ENCODE measurements around the gene FRMD3. TPM values are rescaled to one million over a fixed set of nuclear protein-coding genes. Genes with fewer than 3 reads are reported as not detected.

FRMD3 gene
- total and polyA plus RNA-seq, 4 donors = 0.16 to 0.75 (median 0.48) TPM

GRCh38 chr9:83198371-83198770, 339.8 kb downstream of the FRMD3 start (continued):
- no peak for TF ChIP-seq REST (IDR thresholded peaks at IDR 0.05)

GRCh38 chr9:83197591-83197990, 340.6 kb downstream of the FRMD3 start:
- H3K9me3 ChIP-seq (ENCODE audit: control insufficient read depth in 4 of 4, low read length in 3 of 4) = no peaks in the 10 kb centered on the region
- H3K36me3 ChIP-seq (ENCODE audit: control insufficient read depth in 4 of 4, insufficient read depth in 3 of 4, low read depth in 1 of 4, low read length in 3 of 4) = no peaks in the 10 kb centered on the region
- no peaks in the 10 kb centered on the region for H3K4me1 ChIP-seq (ENCODE audit: control insufficient read depth in 4 of 4, insufficient read depth in 4 of 4, low read length in 3 of 4)
- no peak for DNase-seq (ENCODE audit: low spot score)
- H3K4me3 ChIP-seq (ENCODE audit: low read depth in 1 of 3, low read length in 3 of 3) = no peak overlapping the region
- peaks cover 0 to 4% (median 0%) of the 10 kb centered on the region in 4 donors for H3K27me3 ChIP-seq (ENCODE audit: control insufficient read depth in 4 of 4, insufficient read depth in 4 of 4, low read length in 3 of 4)
- TF ChIP-seq GABPA (IDR thresholded peaks at IDR 0.05 in 1 of 2, conservative IDR thresholded peaks at IDR 0.05 in 1 of 2) (no peak), CTCF (IDR thresholded peaks at IDR 0.05; ENCODE audit: low read depth, low read length, missing input control) (no peak), HNF4A (conservative IDR thresholded peaks at IDR 0.05) (no peak), SP1 (IDR thresholded peaks at IDR 0.05) (no peak), ATF3 (IDR thresholded peaks at IDR 0.05) (no peak), RXRA (IDR thresholded peaks at IDR 0.05) (no peak), YY1 (IDR thresholded peaks at IDR 0.05) (no peak), ZBTB33 (IDR thresholded peaks at IDR 0.05) (no peak), TAF1 (conservative IDR thresholded peaks at IDR 0.05) (no peak), FOXA1 (IDR thresholded peaks at IDR 0.05) (no peak), MAX (IDR thresholded peaks at IDR 0.05) (no peak)
- 55% methylated on average over 6 of the region's 6 CpGs for WGBS
- no peak overlapping the region for H3K27ac ChIP-seq (ENCODE audit: low read depth in 1 of 2, low read length in 2 of 2)
- H3K9ac ChIP-seq (ENCODE audit: low read depth in 1 of 2, low read length in 2 of 2) = no peak overlapping the region

GRCh38 chr9:83196946-83197345, 341.3 kb downstream of the FRMD3 start:
- WGBS = 89% methylated on average over 2 of the region's 2 CpGs
- no peak for DNase-seq (ENCODE audit: low spot score)
- H3K9ac ChIP-seq (ENCODE audit: low read depth in 1 of 2, low read length in 2 of 2) = no peak overlapping the region
- no peaks in the 10 kb centered on the region for H3K9me3 ChIP-seq (ENCODE audit: control insufficient read depth in 4 of 4, low read length in 3 of 4)
- no peaks in the 10 kb centered on the region for H3K4me1 ChIP-seq (ENCODE audit: control insufficient read depth in 4 of 4, insufficient read depth in 4 of 4, low read length in 3 of 4)
- no peaks in the 10 kb centered on the region for H3K36me3 ChIP-seq (ENCODE audit: control insufficient read depth in 4 of 4, insufficient read depth in 3 of 4, low read depth in 1 of 4, low read length in 3 of 4)
- peaks cover 0 to 4% (median 0%) of the 10 kb centered on the region in 4 donors for H3K27me3 ChIP-seq (ENCODE audit: control insufficient read depth in 4 of 4, insufficient read depth in 4 of 4, low read length in 3 of 4)
- no peak overlapping the region for H3K4me3 ChIP-seq (ENCODE audit: low read depth in 1 of 3, low read length in 3 of 3)
- no peak for TF ChIP-seq EGR1 (IDR thresholded peaks at IDR 0.05; ENCODE audit: low read depth in 2 of 2)
- no peak for TF ChIP-seq TAF1 (conservative IDR thresholded peaks at IDR 0.05)
- no peak for TF ChIP-seq HNF4G (IDR thresholded peaks at IDR 0.05)
- no peak for TF ChIP-seq REST (IDR thresholded peaks at IDR 0.05)
- no peak for TF ChIP-seq SP1 (IDR thresholded peaks at IDR 0.05)
- H3K27ac ChIP-seq (ENCODE audit: low read depth in 1 of 2, low read length in 2 of 2) = no peak overlapping the region
